HAP-1 (cell line): ENCODE data around the gene UBE2E3.

ENCODE experiments used
- DNase-seq, 2 experiments: peaks; one replicate each; pipeline ENCODE4 v3.0.0-alpha.2; 2016 to 2020; ENCODE audit warnings: low spot score in 2 of 2
- H3K27me3 ChIP-seq: fragments of 250-450 bp; sonication (Bioruptor Pico); 2 replicates; pipeline ENCODE4 v1.5.1; 2020; ENCODE audit warnings: low read depth, mild to moderate bottlenecking, moderate library complexity
- H3K36me3 ChIP-seq: fragments of 250-450 bp; sonication (Bioruptor Pico); replicated peaks from 2 replicates; pipeline ENCODE4 v1.5.1; 2020; ENCODE audit warnings: mild to moderate bottlenecking
- H3K4me1 ChIP-seq: fragments of 250-450 bp; sonication (Bioruptor Pico); 2 replicates; pipeline ENCODE4 v1.5.1; 2020; ENCODE audit warnings: mild to moderate bottlenecking
- H3K4me3 ChIP-seq: fragments of 250-450 bp; sonication (Bioruptor Pico); 2 replicates; pipeline ENCODE4 v1.5.1; 2020; ENCODE audit warnings: mild to moderate bottlenecking, moderate library complexity
- H3K9me3 ChIP-seq: fragments of 250-450 bp; sonication (Bioruptor Pico); 2 replicates; pipeline ENCODE4 v1.5.1; 2020; ENCODE audit warnings: mild to moderate bottlenecking, moderate library complexity
- in situ Hi-C: fragments of 300-500 bp; cut with MboI; formaldehyde crosslinking; loops from 3 replicates; pipeline ENCODE4 v1.14.3; 2020; ENCODE audit warnings: low sequenced_read_pairs, inconsistent platforms, mixed read lengths

UBE2E3 gene

GRCh38 chr2:180985771-180986395, 5.5 kb downstream of the UBE2E3 start:
- in situ Hi-C loops = loop anchor here (10.0 kb wide), 1 partner anchor 861 kb away; no protein-coding TSS in a partner anchor
- H3K9me3 ChIP-seq = no peaks in the 10 kb centered on the region
- H3K4me3 ChIP-seq = peak overlapping the region; percentile 61
- H3K4me1 ChIP-seq = peaks cover 26% of the 10 kb centered on the region
- H3K36me3 ChIP-seq = peaks cover 64% of the 10 kb centered on the region
- H3K27me3 ChIP-seq = no peaks in the 10 kb centered on the region
- DNase-seq = peak in 1 of 2 experiments; percentile 65

DNA sequence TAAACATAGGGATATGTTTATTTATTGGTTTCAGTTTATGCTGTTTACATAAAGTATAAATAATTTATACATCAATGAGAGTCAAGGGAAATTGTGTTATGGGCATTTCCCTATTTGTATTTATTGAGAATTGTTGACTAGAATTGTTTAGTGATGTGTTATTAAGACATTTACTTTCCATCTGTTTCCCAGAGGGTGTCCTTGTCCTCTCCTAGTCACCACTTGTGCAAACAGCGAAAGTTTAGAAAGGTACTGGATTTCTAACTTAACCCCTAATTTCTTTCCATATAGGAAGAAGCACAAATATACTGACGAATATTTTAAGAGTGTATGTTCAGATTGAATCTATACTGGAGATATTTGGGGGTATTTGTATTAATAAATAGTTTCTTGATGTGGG, 6.7 kb downstream of the UBE2E3 start:
- DNase-seq = no peak
- Histone ChIP-seq H3K4me3 (peak overlapping the region; percentile 61), H3K4me1 (peaks cover 26% of the 10 kb centered on the region), H3K9me3 (no peaks in the 10 kb centered on the region), H3K36me3 (peaks cover 75% of the 10 kb centered on the region), H3K27me3 (no peaks in the 10 kb centered on the region)
- in situ Hi-C loops = loop anchor here (10.0 kb wide), 1 partner anchor 862 kb away; no protein-coding TSS in a partner anchor

GRCh38 chr2:180990337-180990736, 9.9 kb downstream of the UBE2E3 start:
- no peak overlapping the region for H3K4me3 ChIP-seq
- H3K9me3 ChIP-seq = no peaks in the 10 kb centered on the region
- H3K27me3 ChIP-seq = no peaks in the 10 kb centered on the region
- in situ Hi-C loops = no loop called here
- peaks cover 26% of the 10 kb centered on the region for H3K4me1 ChIP-seq
- H3K36me3 ChIP-seq = peaks cover 76% of the 10 kb centered on the region
- DNase-seq = no peak

- H3K4me1 ChIP-seq = peaks cover 24% of the 10 kb centered on the region
- no peak for DNase-seq
- no peak overlapping the region for H3K4me3 ChIP-seq
- in situ Hi-C loops = no loop called here
- H3K36me3 ChIP-seq = peaks cover 74% of the 10 kb centered on the region
- H3K9me3 ChIP-seq = no peaks in the 10 kb centered on the region
- H3K27me3 ChIP-seq = no peaks in the 10 kb centered on the region
Measured at GRCh38 chr2:180990794-180991193, 10.4 kb downstream of the UBE2E3 start.

GRCh38 chr2:180991361-180991760, 11.0 kb downstream of the UBE2E3 start:
- H3K4me3 ChIP-seq = no peak overlapping the region
- peaks cover 21% of the 10 kb centered on the region for H3K4me1 ChIP-seq
- in situ Hi-C loops = no loop called here
- H3K27me3 ChIP-seq = no peaks in the 10 kb centered on the region
- H3K36me3 ChIP-seq = peaks cover 74% of the 10 kb centered on the region
- H3K9me3 ChIP-seq = no peaks in the 10 kb centered on the region
- no peak for DNase-seq

DNA sequence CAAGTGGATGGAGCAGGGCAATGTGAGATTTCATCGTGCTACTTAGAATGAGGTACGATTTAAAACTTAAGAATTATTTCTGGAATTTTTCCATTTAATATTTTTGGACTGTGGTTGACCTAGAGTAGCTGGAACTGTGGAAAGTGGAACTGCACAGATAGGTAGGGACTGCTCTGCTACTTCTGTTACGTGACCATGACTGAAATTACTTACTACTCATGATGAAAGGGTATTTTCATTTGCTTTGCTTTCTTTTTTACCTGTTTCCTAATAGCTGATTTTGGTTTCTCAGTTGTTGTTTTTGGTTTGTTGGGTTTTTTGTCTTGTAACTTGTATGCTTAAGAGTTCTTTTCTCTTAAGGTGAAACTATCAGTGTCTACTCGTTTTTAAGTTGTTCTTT, 11.4 kb downstream of the UBE2E3 start:
- DNase-seq = no peak
- Histone ChIP-seq H3K4me3 (no peak overlapping the region), H3K27me3 (no peaks in the 10 kb centered on the region), H3K4me1 (peaks cover 16% of the 10 kb centered on the region), H3K9me3 (no peaks in the 10 kb centered on the region), H3K36me3 (peaks cover 78% of the 10 kb centered on the region)
- in situ Hi-C loops = no loop called here

DNA sequence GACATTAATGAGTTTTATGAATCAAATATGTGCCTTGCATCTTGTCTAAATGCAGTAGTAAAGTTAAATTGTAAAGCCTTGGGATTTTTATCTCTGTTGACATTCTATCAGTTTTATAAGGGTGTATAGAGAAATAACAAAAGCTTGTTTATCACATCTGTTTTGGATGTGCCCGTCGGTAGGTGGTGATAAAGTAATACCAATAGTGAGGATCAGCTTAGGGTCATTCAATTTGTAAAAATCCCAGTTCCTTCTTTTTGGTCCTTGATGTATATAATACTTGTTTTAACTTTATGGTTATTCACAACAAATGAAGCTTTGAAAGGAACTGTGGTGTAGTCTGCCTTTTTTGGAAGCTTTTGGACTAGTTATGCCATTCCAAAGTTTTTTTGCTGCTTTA, 12.6 kb downstream of the UBE2E3 start:
- peaks cover 7% of the 10 kb centered on the region for H3K4me1 ChIP-seq
- no peaks in the 10 kb centered on the region for H3K27me3 ChIP-seq
- no peak for DNase-seq
- no peaks in the 10 kb centered on the region for H3K9me3 ChIP-seq
- H3K36me3 ChIP-seq = peaks cover 83% of the 10 kb centered on the region
- in situ Hi-C loops = no loop called here
- H3K4me3 ChIP-seq = no peak overlapping the region

DNA sequence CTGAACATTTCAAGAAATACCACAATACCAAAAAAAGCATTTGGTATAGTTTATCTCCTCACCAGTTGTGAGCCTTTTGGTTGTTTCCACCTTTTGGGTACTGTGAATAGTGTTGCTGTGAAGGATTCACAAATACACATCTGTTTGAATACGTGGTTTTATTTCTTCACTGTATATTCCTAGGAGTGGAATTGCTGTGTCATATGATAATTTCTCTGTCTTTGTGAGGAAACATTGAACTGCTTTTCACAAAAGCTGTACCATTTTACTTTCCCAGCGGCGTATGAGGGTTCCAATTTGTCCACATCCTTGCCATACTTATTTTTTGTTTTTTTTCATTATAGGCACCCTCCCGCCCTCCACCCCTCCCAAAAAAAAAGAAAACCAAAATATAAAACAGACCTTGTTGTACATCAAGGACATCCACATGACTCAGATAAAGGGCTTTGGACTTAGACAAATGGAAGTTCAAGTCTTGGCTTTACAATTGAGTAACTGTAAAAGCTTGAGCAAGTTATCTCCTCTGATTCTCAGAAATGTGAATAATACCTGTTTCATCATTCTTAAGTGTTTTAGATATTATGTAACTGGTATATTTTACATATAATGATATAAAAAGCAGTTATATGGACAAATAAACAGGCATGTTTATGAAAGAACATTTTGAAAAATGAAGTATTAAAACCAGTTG, 19.0 kb downstream of the UBE2E3 start:
- in situ Hi-C loops = no loop called here
- H3K36me3 ChIP-seq = peaks cover 67% of the 10 kb centered on the region
- H3K4me1 ChIP-seq = peaks cover 27% of the 10 kb centered on the region
- H3K4me3 ChIP-seq = no peak overlapping the region
- no peaks in the 10 kb centered on the region for H3K9me3 ChIP-seq
- H3K27me3 ChIP-seq = no peaks in the 10 kb centered on the region
- no peak for DNase-seq

- no peak overlapping the region for H3K4me3 ChIP-seq
- H3K27me3 ChIP-seq = no peaks in the 10 kb centered on the region
- H3K36me3 ChIP-seq = peaks cover 36% of the 10 kb centered on the region
- H3K4me1 ChIP-seq = peaks cover 29% of the 10 kb centered on the region
- H3K9me3 ChIP-seq = no peaks in the 10 kb centered on the region
- in situ Hi-C loops = no loop called here
- no peak for DNase-seq
Measured at GRCh38 chr2:181004647-181005325, 24.4 kb downstream of the UBE2E3 start.

DNA sequence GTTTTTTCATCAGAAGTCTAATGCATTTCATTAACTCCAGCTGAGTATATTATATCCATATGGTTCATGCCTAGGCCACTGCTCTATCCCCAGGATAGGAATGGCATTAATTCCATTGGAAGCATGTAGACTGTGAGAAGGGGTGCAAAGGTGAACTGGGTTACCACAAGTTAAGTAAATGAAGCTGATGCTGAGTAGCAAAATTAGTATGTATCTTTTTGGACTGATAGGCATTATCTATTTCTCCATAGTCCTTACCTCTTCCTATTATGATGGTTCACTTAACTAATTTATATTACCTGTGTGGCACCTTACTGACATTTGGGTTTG, 24.9 kb downstream of the UBE2E3 start:
- H3K9me3 ChIP-seq = no peaks in the 10 kb centered on the region
- in situ Hi-C loops = no loop called here
- peaks cover 36% of the 10 kb centered on the region for H3K36me3 ChIP-seq
- H3K4me1 ChIP-seq = peaks cover 29% of the 10 kb centered on the region
- no peak overlapping the region for H3K4me3 ChIP-seq
- H3K27me3 ChIP-seq = no peaks in the 10 kb centered on the region
- no peak for DNase-seq

GRCh38 chr2:181005809-181006208, 25.4 kb downstream of the UBE2E3 start:
- Histone ChIP-seq H3K4me1 (peaks cover 27% of the 10 kb centered on the region), H3K9me3 (no peaks in the 10 kb centered on the region), H3K27me3 (no peaks in the 10 kb centered on the region), H3K36me3 (peaks cover 36% of the 10 kb centered on the region), H3K4me3 (no peak overlapping the region)
- no peak for DNase-seq
- in situ Hi-C loops = no loop called here

- in situ Hi-C loops = no loop called here
- H3K4me1 ChIP-seq = peaks cover 14% of the 10 kb centered on the region
- H3K9me3 ChIP-seq = no peaks in the 10 kb centered on the region
- H3K36me3 ChIP-seq = peaks cover 26% of the 10 kb centered on the region
- no peaks in the 10 kb centered on the region for H3K27me3 ChIP-seq
- DNase-seq = peak in 1 of 2 experiments; percentile 34
- H3K4me3 ChIP-seq = no peak overlapping the region
Measured at GRCh38 chr2:181007086-181007837, 26.9 kb downstream of the UBE2E3 start.

DNA sequence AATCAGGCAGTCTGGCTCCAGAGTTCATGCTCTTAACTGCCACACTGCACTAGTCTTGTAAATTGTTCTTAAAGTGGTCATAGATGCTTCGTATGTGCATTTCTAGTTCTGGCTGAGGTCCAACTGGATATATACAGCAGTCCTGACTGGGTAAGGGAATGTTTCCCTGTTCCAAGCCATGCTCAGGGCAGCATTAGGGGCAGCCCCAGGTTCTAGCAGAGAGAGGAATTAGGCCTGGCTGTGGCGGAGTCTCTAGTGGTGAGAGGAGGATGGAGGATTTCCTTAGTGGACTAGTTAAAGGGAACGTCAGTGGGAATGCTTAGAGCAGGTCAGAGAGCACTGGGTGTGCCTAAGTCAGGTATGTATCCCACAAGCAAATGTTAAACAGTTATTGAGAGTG, 28.0 kb downstream of the UBE2E3 start:
- no peaks in the 10 kb centered on the region for H3K27me3 ChIP-seq
- H3K4me1 ChIP-seq = peaks cover 11% of the 10 kb centered on the region
- H3K36me3 ChIP-seq = peaks cover 20% of the 10 kb centered on the region
- H3K9me3 ChIP-seq = no peaks in the 10 kb centered on the region
- in situ Hi-C loops = no loop called here
- H3K4me3 ChIP-seq = no peak overlapping the region
- peak in 1 of 2 experiments; percentile 32 for DNase-seq
